Stimulated activated CD8-positive, alpha-beta memory T cell treated with anti-CD3 and anti-CD28 coated beads, Interleukin-15, amount 100 ng/mL, for 48 hours (primary cell): Measurements from ENCODE around the gene EPHB4.
"Not testable (repeated sequence)": the region's sequence is repeated elsewhere in the genome, so short reads cannot be mapped to it uniquely, and the experiment has no call there.

Experiments used
- DNase-seq, 2 donors: peaks; one replicate each; pipeline ENCODE4 v3.0.0-alpha.2; 2020; ENCODE audit warnings: low read depth in 2 of 2

Gene EPHB4

GRCh38 chr7:100822236-100823139 is 4.8 kb downstream of the EPHB4 start:
- no peak for DNase-seq

- DNase-seq, result no peak
These were observed 7.7 kb downstream of the EPHB4 start for GRCh38 chr7:100819586-100819985.

- no peak for DNase-seq
These were observed 8.5 kb downstream of the EPHB4 start for GRCh38 chr7:100818825-100819224.

GRCh38 chr7:100818366-100818765 is 9.0 kb downstream of the EPHB4 start:
- DNase-seq, result no peak

GRCh38 chr7:100817097-100817496 is 10.2 kb downstream of the EPHB4 start:
- no peak for DNase-seq

- DNase-seq, result not testable (repeated sequence)
These were observed 10.8 kb downstream of the EPHB4 start for GRCh38 chr7:100816515-100816914.

GRCh38 chr7:100812729-100813128 is 14.6 kb downstream of the EPHB4 start:
- no peak for DNase-seq

- DNase-seq, result no peak
These were observed 15.8 kb downstream of the EPHB4 start for GRCh38 chr7:100811480-100811879.

GRCh38 chr7:100808354-100808875 is 18.9 kb downstream of the EPHB4 start:
- DNase-seq, result no peak

GRCh38 chr7:100806883-100807282 is 20.4 kb downstream of the EPHB4 start:
- not testable (repeated sequence) for DNase-seq

- DNase-seq, result no peak
These were observed 21.0 kb downstream of the EPHB4 start for GRCh38 chr7:100806276-100806675.

GRCh38 chr7:100804681-100805431 is 22.5 kb downstream of the EPHB4 start:
- DNase-seq, result no peak

GRCh38 chr7:100803398-100804161 is 23.7 kb downstream of the EPHB4 start:
- peak in 1 of 2 donors; percentile 21 for DNase-seq

- no peak for DNase-seq
These were observed 24.4 kb downstream of the EPHB4 start for GRCh38 chr7:100802951-100803350.

- DNase-seq, result no peak
These were observed 25.3 kb downstream of the EPHB4 start for GRCh38 chr7:100801833-100802568.

- DNase-seq, result peak; percentile 28 to 38
These were observed 28.1 kb downstream of the EPHB4 start for GRCh38 chr7:100799037-100799896.

- no peak for DNase-seq
These were observed 32.6 kb downstream of the EPHB4 start for GRCh38 chr7:100794741-100795140.

GRCh38 chr7:100793806-100794660 is 33.3 kb downstream of the EPHB4 start:
- no peak for DNase-seq
